ENCODE data around the gene LAMB2.

LAMB2 gene

DNA sequence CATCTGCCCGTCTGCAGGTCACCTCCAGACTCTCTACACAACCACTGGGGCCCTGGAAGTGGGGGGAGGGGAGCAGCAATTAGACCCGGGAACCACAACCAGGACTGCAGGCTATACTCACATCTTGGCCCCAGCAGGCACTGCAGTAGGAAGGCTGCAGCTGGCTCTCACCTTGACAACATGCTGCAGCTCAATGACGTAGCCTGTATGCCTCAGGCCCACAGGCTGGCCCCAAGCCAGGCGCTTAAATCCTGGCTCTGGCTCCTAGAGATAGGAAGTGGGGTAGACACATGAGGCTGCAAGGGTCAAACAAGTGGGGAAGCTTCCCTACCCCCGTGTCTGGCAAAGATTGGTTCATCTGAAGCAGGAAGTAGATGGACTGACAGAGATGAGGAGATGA is 34.4 kb downstream of the LAMB2 start:
- no peak overlapping the region for H3K27ac Mint-ChIP-seq
- no peak for DNase-seq
- no peak for ATAC-seq (replicated peaks)
- H3K36me3 Mint-ChIP-seq, result peaks cover 36 to 51% of the 10 kb centered on the region in 2 donors
- no peaks in the 10 kb centered on the region for H3K27me3 Mint-ChIP-seq
- no peaks in the 10 kb centered on the region for H3K9me3 Mint-ChIP-seq
- no peak overlapping the region for H3K4me3 Mint-ChIP-seq
- peaks cover 6 to 19% of the 10 kb centered on the region in 2 donors for H3K4me1 Mint-ChIP-seq

DNA sequence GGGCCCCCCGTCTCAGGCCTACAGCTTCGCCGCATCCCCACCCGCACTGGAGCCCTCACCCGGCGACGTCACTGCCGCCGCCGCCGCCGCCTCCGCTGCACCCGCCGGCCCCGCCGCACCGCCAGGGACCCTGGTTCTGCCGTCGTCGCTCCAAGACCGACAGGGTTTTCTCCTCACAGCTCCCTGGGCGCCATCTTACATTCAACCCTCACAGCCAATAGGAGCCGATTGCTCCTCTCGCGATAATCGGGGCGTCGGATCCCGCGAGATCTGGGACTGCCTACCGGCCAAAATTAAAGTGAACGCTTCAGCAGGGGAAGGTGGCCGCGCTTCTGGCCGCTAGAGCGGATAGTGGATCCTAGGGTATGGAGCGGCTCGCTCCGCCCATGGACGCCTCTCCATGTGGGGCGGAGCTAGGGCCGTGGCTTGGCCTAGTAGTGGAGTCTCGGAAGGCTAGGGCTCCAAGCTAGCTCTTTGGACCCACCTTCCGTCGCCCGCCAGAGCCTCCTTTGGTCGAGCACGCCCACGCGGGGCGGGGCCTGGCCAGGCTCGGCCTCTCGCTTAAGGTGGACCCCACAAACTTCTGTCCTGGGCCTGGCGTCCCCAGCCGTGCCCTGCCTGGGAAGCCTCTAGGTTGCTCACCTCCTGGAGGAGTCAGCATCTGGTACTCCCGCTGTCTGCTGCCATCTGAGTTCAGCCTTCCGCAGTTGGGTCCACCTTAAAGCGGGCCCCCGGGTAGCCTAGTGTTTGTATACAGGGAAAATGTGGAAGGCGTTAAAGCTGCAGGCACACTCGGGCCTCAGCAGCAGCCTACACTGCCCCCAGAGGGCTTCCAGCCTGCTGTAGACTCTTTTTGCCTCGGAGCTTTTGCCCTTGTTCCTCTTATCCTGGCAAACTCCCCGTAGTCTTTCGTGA is 38.7 kb downstream of the LAMB2 start, which contains the start of gene QRICH1:
TSS of gene QRICH1 (minus strand) at position 219 of the 915 bp plus-strand sequence. CDS start 17,054 bp downstream, outside the sequence.
- peak; percentile 97 for DNase-seq
- Mint-ChIP-seq H3K27ac (peak within 1 kb of the TSS; percentile 98), H3K4me3 (peak within 1 kb of the TSS; percentile 89 to 92), H3K9me3 (no peaks in the 10 kb centered on the region), H3K36me3 (peaks cover 8 to 22% of the 10 kb centered on the region in 2 donors), H3K27me3 (no peaks in the 10 kb centered on the region), H3K4me1 (peaks cover 10 to 37% of the 10 kb centered on the region in 2 donors)
- ATAC-seq (replicated peaks), result peak; percentile 81 to 84

DNA sequence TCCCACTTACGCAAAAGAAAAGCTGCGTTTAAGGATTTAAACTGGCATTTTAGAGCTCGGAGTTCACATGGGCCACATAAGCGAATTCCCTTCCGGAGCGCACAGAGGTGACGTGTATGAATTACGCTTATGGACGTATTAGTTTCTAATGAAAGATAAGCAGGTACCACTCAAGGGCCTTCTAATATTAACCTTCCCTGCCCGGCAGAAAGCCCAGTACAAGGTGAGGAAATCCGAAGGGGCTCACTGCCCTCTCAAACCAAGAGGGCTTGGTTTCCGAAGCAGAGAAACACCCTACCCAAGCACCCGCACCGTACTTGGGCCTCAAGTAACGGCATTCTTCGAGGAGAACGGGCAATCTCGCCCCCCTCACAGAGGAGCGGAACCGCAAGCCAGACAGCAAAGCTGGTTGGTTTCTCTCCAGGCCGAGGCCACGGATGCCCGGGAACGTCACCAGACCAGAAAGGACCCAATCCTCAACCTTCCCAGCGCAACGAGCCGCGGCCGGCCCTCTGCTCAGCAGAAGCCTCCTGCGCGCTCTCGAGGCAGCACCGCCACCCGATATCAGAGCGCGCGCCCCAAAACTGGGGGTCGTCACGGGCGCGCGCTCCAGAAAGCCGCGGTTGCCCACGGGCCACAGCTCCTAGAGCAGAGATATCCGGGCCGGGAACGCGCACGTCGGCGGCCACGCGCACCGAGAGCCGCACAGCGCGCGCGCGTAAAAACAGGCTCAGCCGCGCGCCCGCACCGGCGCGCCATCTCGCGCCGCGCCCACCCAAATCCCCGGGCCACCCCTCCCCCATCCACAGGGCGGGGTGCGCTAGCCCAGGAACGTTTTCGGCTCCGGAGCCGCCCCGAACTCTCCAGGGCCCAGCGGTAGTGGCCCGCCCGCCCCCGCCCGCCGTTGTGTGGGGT is 39.7 kb downstream of the LAMB2 start:
- no peaks in the 10 kb centered on the region for H3K9me3 Mint-ChIP-seq
- peak; percentile 30 to 53 for ATAC-seq (replicated peaks)
- peaks cover 4 to 13% of the 10 kb centered on the region in 2 donors for H3K36me3 Mint-ChIP-seq

DNA sequence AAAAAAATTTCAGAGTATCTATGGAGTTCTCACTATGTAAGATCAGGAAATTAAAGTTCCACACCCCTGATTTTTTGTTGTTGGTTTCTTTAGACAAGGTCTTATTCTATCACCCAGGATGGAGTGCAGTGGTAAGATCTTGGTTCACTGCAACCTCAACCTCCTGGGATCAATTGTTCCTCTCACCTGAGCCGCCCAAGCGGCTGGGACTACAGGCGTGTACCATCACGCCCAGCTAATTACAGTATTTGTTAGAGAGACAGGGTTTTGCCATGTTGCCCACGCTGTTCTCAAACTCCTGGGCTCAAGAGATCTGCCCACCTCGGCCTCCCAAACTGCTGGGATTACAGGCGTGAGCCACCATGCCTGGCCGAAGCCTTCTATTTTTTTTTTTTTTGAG is 51.4 kb downstream of the LAMB2 start:
- no peak for ATAC-seq (replicated peaks)
- H3K27me3 Mint-ChIP-seq, result no peaks in the 10 kb centered on the region

More for the DNA sequence above, 39.7 kb downstream of the LAMB2 start:
- Mint-ChIP-seq H3K4me1 (peaks cover 10 to 39% of the 10 kb centered on the region in 2 donors), H3K27ac (peak overlapping the region; percentile 98), H3K4me3 (peak overlapping the region; percentile 89 to 92), H3K27me3 (no peaks in the 10 kb centered on the region)
- peak; percentile 79 for DNase-seq

DNA sequence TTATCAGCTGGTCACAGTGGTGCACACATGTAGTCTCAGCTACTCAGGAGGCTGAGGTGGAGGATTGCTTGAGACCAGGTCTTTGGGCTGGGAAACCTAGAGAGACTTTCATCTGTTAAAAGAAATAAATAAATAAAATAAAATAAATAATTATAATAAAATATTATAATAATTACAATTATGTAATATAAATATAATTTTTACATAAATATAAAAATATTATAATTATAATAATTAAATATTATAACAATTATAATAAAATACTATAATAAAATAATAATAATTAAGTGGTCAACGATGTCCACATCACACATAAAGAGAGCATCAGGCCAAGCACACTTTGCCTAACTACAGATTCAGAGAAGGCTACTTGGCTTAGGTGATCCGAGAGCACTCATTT is 53.6 kb downstream of the LAMB2 start:
- Mint-ChIP-seq H3K27me3 (no peaks in the 10 kb centered on the region), H3K36me3 (peaks cover 6 to 15% of the 10 kb centered on the region in 2 donors), H3K9me3 (no peaks in the 10 kb centered on the region), H3K27ac (no peak overlapping the region), H3K4me1 (peaks cover 0 to 2% of the 10 kb centered on the region in 2 donors), H3K4me3 (no peak overlapping the region)
- no peak for DNase-seq
- ATAC-seq (replicated peaks), result no peak

More for the DNA sequence above, 51.4 kb downstream of the LAMB2 start:
- no peak for DNase-seq
- Mint-ChIP-seq H3K4me1 (peaks cover 0 to 2% of the 10 kb centered on the region in 2 donors), H3K27ac (no peak overlapping the region), H3K9me3 (no peaks in the 10 kb centered on the region), H3K36me3 (peaks cover 2 to 9% of the 10 kb centered on the region in 2 donors), H3K4me3 (no peak overlapping the region)

DNA sequence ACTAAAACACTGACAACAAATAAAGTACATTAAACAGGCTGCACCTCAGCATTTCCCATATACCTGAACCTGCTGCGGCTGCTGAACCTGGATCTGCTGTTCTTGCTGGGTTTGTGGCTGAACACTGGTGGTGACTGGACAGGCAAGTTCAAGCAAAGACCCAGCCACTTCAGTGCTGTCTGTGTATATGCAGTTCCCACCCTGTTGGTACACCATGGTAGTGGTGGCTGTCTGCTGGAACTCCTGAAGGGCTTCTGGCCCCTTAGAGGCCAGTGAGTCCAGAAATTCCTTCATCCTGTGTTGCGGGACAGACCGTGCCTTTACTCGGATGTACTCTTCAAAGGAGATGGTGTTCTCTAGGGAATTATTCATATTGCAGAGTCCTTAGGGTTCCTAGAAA is 56.2 kb downstream of the LAMB2 start:
- H3K4me3 Mint-ChIP-seq, result no peak overlapping the region

DNA sequence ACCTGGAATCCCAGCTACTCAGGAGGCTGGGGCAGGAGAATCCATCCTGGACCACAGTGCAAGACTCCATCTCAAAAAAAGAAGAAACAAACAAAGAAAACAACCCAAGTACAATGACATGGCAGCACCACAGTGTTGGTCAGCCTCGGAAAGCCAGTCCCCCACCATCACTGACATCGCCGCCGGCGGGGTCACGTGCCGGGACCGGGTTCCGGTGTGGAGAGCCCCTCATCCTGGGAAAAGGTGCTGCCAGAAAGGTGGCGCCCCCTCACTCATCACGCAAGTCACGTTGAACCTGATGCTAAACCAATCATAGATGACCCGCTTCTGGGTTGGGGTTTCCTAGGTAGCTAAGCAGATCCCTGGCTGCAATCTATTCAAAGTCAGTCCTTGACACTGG is 56.7 kb downstream of the LAMB2 start:
- peaks cover 9 to 36% of the 10 kb centered on the region in 2 donors for H3K36me3 Mint-ChIP-seq
- H3K27ac Mint-ChIP-seq, result peak overlapping the region; percentile 42
- no peak for DNase-seq
- ATAC-seq (replicated peaks), result no peak
- no peaks in the 10 kb centered on the region for H3K27me3 Mint-ChIP-seq
- no peaks in the 10 kb centered on the region for H3K9me3 Mint-ChIP-seq
- H3K4me1 Mint-ChIP-seq, result peaks cover 0 to 2% of the 10 kb centered on the region in 2 donors
- no peak overlapping the region for H3K4me3 Mint-ChIP-seq

More for the DNA sequence above, 56.2 kb downstream of the LAMB2 start:
- H3K27ac Mint-ChIP-seq, result no peak overlapping the region
- H3K4me1 Mint-ChIP-seq, result peaks cover 0 to 2% of the 10 kb centered on the region in 2 donors
- no peaks in the 10 kb centered on the region for H3K9me3 Mint-ChIP-seq
- peaks cover 9 to 32% of the 10 kb centered on the region in 2 donors for H3K36me3 Mint-ChIP-seq
- DNase-seq (no peak), ATAC-seq (replicated peaks) (no peak)
- H3K27me3 Mint-ChIP-seq, result no peaks in the 10 kb centered on the region

Measured in stimulated activated naive B cell treated with anti-CD40 and anti-IgM and Interleukin-4, amounts not matched to agents 10 μg/mL and 1 μg/mL and 100 μg/mL, for 72 hours (primary cell).